Trophoblast cell (in vitro differentiated cells and primary cell): ENCODE results near the gene ZNF341.

Source experiments
- DNase-seq, 2 donors: peaks; one replicate each; pipeline ENCODE4 v3.0.0-alpha.2; 2016
- H2AFZ ChIP-seq: 2 replicates; pipeline ENCODE4 v1.6.1; 2013; ENCODE audit warnings: low read length, moderate library complexity, mild to moderate bottlenecking; ENCODE audit not compliant: insufficient read depth, poor library complexity
- H2AK5ac ChIP-seq: 2 replicates; pipeline ENCODE4 v1.6.1; 2013; ENCODE audit warnings: mild to moderate bottlenecking, low read length
- H2BK120ac ChIP-seq: 2 replicates; pipeline ENCODE4 v1.6.1; 2013; ENCODE audit warnings: low read length, mild to moderate bottlenecking, moderate library complexity; ENCODE audit not compliant: insufficient read depth, poor library complexity
- H2BK12ac ChIP-seq: 2 replicates; pipeline ENCODE4 v1.6.1; 2013; ENCODE audit warnings: mild to moderate bottlenecking, low read length, moderate library complexity
- H2BK5ac ChIP-seq: 2 replicates; pipeline ENCODE4 v1.6.1; 2013; ENCODE audit warnings: low read length, low read depth, moderate library complexity, mild to moderate bottlenecking; ENCODE audit not compliant: poor library complexity
- H3K14ac ChIP-seq: 2 replicates; pipeline ENCODE4 v1.6.1; 2013; ENCODE audit warnings: mild to moderate bottlenecking, low read length
- H3K18ac ChIP-seq: 2 replicates; pipeline ENCODE4 v1.6.1; 2013; ENCODE audit warnings: mild to moderate bottlenecking, low read length
- H3K23ac ChIP-seq: 2 replicates; pipeline ENCODE4 v1.6.1; 2013; ENCODE audit warnings: low read length
- H3K27ac ChIP-seq: 2 replicates; pipeline ENCODE4 v1.5.1; 2013; ENCODE audit warnings: low read depth, mild to moderate bottlenecking, inconsistent platforms, low read length, moderate library complexity
- H3K27me3 ChIP-seq: 2 replicates; pipeline ENCODE4 v1.6.1; 2013; ENCODE audit warnings: inconsistent platforms, mild to moderate bottlenecking, low read length, moderate library complexity; ENCODE audit not compliant: insufficient read depth
- H3K36me3 ChIP-seq, 2 experiments: 1 replicate in 1 of 2; 2 replicates in 1 of 2; pipeline ENCODE4 v1.6.1; 2013; ENCODE audit warnings: low read length in 2 of 2, mild to moderate bottlenecking in 2 of 2, moderate library complexity in 1 of 2; ENCODE audit not compliant: insufficient read depth in 2 of 2, control insufficient read depth in 1 of 2
- H3K4ac ChIP-seq: 2 replicates; pipeline ENCODE4 v1.6.1; 2013; ENCODE audit warnings: low read depth, mild to moderate bottlenecking, low read length, moderate library complexity
- H3K4me1 ChIP-seq, 2 experiments: 1 replicate in 1 of 2; 2 replicates in 1 of 2; pipeline ENCODE4 v1.6.1; 2013; ENCODE audit warnings: low read length in 2 of 2, mild to moderate bottlenecking in 2 of 2, moderate library complexity in 1 of 2; ENCODE audit not compliant: insufficient read depth in 2 of 2, control insufficient read depth in 1 of 2
- H3K4me2 ChIP-seq: 2 replicates; pipeline ENCODE4 v1.6.1; 2013; ENCODE audit warnings: inconsistent platforms, mild to moderate bottlenecking, low read length, moderate library complexity
- H3K4me3 ChIP-seq: 2 replicates; pipeline ENCODE4 v1.5.1; 2013; ENCODE audit warnings: mild to moderate bottlenecking, low read depth, low read length, inconsistent platforms
- H3K79me1 ChIP-seq: one replicate; pipeline ENCODE4 v1.6.1; 2013; ENCODE audit warnings: low read length
- H3K79me2 ChIP-seq: 2 replicates; pipeline ENCODE4 v1.6.1; 2013; ENCODE audit warnings: low read length, mild to moderate bottlenecking; ENCODE audit not compliant: control insufficient read depth, insufficient read depth, poor library complexity
- H3K9ac ChIP-seq: 2 replicates; pipeline ENCODE4 v1.6.1; 2013; ENCODE audit warnings: mild to moderate bottlenecking, low read length
- H3K9me3 ChIP-seq: 2 replicates; pipeline ENCODE4 v1.6.1; 2013; ENCODE audit warnings: low read depth, mild to moderate bottlenecking, control low read depth, inconsistent platforms, low read length; ENCODE audit not compliant: insufficient read depth
- H4K12ac ChIP-seq: 2 replicates; pipeline ENCODE4 v1.6.1; 2013; ENCODE audit warnings: low read depth, mild to moderate bottlenecking, low read length, moderate library complexity
- H4K8ac ChIP-seq: 2 replicates; pipeline ENCODE4 v1.6.1; 2013; ENCODE audit warnings: low read depth, mild to moderate bottlenecking, low read length, moderate library complexity
- H4K91ac ChIP-seq: one replicate; pipeline ENCODE4 v1.6.1; 2013; ENCODE audit warnings: low read depth, mild to moderate bottlenecking, low read length, moderate library complexity
- WGBS: extraction: QIAGEN DNeasy Blood & Tissue Kit; methylation state at CpG from one replicate; pipeline ENCODE4 v1.1.7; 2013; ENCODE audit warnings: missing lambda C conversion rate; ENCODE audit not compliant: insufficient read length, insufficient coverage; ENCODE audit errors: extremely low coverage; 5-methylcytosine and 5-hydroxymethylcytosine counted together

Gene ZNF341

GRCh38 chr20:33703498-33704137 is 28.2 kb upstream of the ZNF341 start:
- Histone ChIP-seq H3K4me3 (no peak overlapping the region), H3K18ac (no peak overlapping the region), H3K23ac (no peak overlapping the region), H3K4me2 (no peak overlapping the region), H2AK5ac (no peak overlapping the region), H3K36me3 (no peaks in the 10 kb centered on the region), H3K9me3 (peaks cover 11% of the 10 kb centered on the region), H2AFZ (no peak overlapping the region), H3K79me2 (no peaks in the 10 kb centered on the region), H3K27me3 (no peaks in the 10 kb centered on the region), H3K4ac (no peak overlapping the region), H4K12ac (no peak overlapping the region), H3K79me1 (no peaks in the 10 kb centered on the region), H2BK120ac (no peak overlapping the region), H4K8ac (no peak overlapping the region), H3K9ac (no peak overlapping the region), H3K14ac (no peak overlapping the region), H2BK5ac (no peak overlapping the region), H2BK12ac (no peak overlapping the region), H4K91ac (no peak overlapping the region), H3K27ac (no peak overlapping the region), H3K4me1 (peaks cover 0 to 2% of the 10 kb centered on the region in 2 experiments)
- WGBS, result no CpG with 5 or more reads among the region's 8 CpGs
- no peak for DNase-seq

- H2AFZ ChIP-seq, result no peak overlapping the region
- peaks cover 11% of the 10 kb centered on the region for H3K9me3 ChIP-seq
- no peak overlapping the region for H4K12ac ChIP-seq
- no peak overlapping the region for H3K4me2 ChIP-seq
- no peaks in the 10 kb centered on the region for H3K27me3 ChIP-seq
- no peak overlapping the region for H3K27ac ChIP-seq
- no peak overlapping the region for H2BK120ac ChIP-seq
- no peak overlapping the region for H3K4ac ChIP-seq
- H3K4me1 ChIP-seq, result peaks cover 0 to 2% of the 10 kb centered on the region in 2 experiments
- no peak overlapping the region for H3K4me3 ChIP-seq
- no peaks in the 10 kb centered on the region for H3K79me2 ChIP-seq
- H3K36me3 ChIP-seq, result no peaks in the 10 kb centered on the region
- H2BK12ac ChIP-seq, result no peak overlapping the region
- no peaks in the 10 kb centered on the region for H3K79me1 ChIP-seq
- no peak overlapping the region for H3K18ac ChIP-seq
- DNase-seq, result no peak
- no peak overlapping the region for H3K14ac ChIP-seq
- no peak overlapping the region for H3K9ac ChIP-seq
- H4K8ac ChIP-seq, result no peak overlapping the region
- H3K23ac ChIP-seq, result no peak overlapping the region
- H2BK5ac ChIP-seq, result no peak overlapping the region
- no CpG with 5 or more reads among the region's 11 CpGs for WGBS
- H2AK5ac ChIP-seq, result no peak overlapping the region
- H4K91ac ChIP-seq, result no peak overlapping the region
Measured at GRCh38 chr20:33704197-33704924, 27.4 kb upstream of the ZNF341 start.

- H3K9me3 ChIP-seq, result peaks cover 1% of the 10 kb centered on the region
- H4K8ac ChIP-seq, result no peak overlapping the region
- H4K12ac ChIP-seq, result no peak overlapping the region
- no peak overlapping the region for H4K91ac ChIP-seq
- no peak overlapping the region for H2BK12ac ChIP-seq
- no peaks in the 10 kb centered on the region for H3K79me1 ChIP-seq
- no peak overlapping the region for H2AK5ac ChIP-seq
- H3K27ac ChIP-seq, result no peak overlapping the region
- H3K4me2 ChIP-seq, result no peak overlapping the region
- DNase-seq, result no peak
- H3K27me3 ChIP-seq, result no peaks in the 10 kb centered on the region
- H3K79me2 ChIP-seq, result no peaks in the 10 kb centered on the region
- no peak overlapping the region for H3K14ac ChIP-seq
- no peaks in the 10 kb centered on the region for H3K36me3 ChIP-seq
- no peak overlapping the region for H3K23ac ChIP-seq
- peaks cover 0 to 2% of the 10 kb centered on the region in 2 experiments for H3K4me1 ChIP-seq
- H2AFZ ChIP-seq, result no peak overlapping the region
- no peak overlapping the region for H3K9ac ChIP-seq
- H3K4me3 ChIP-seq, result no peak overlapping the region
- H3K18ac ChIP-seq, result no peak overlapping the region
- no peak overlapping the region for H2BK120ac ChIP-seq
- WGBS, result no CpG with 5 or more reads among the region's 11 CpGs
- H3K4ac ChIP-seq, result no peak overlapping the region
- H2BK5ac ChIP-seq, result no peak overlapping the region
Measured at GRCh38 chr20:33707668-33708067, 24.1 kb upstream of the ZNF341 start.

GRCh38 chr20:33709398-33709797 is 22.4 kb upstream of the ZNF341 start:
- no peak overlapping the region for H3K27ac ChIP-seq

More at GRCh38 chr20:33709398-33709797, 22.4 kb upstream of the ZNF341 start:
- Histone ChIP-seq H4K91ac (no peak overlapping the region), H3K14ac (no peak overlapping the region), H2AK5ac (no peak overlapping the region), H3K23ac (no peak overlapping the region), H3K79me1 (no peaks in the 10 kb centered on the region), H2BK12ac (no peak overlapping the region), H3K4me3 (no peak overlapping the region), H4K8ac (no peak overlapping the region), H3K27me3 (no peaks in the 10 kb centered on the region), H3K4ac (no peak overlapping the region), H3K4me2 (no peak overlapping the region), H3K9me3 (no peaks in the 10 kb centered on the region), H2BK120ac (no peak overlapping the region), H2AFZ (no peak overlapping the region), H3K36me3 (no peaks in the 10 kb centered on the region), H3K79me2 (no peaks in the 10 kb centered on the region), H4K12ac (no peak overlapping the region), H3K4me1 (peaks cover 0 to under 1% of the 10 kb centered on the region in 2 experiments), H3K18ac (no peak overlapping the region), H3K9ac (no peak overlapping the region), H2BK5ac (no peak overlapping the region)
- DNase-seq, result no peak
- WGBS, result no CpG with 5 or more reads among the region's 2 CpGs
